GM21381 (cell line): ENCODE measurements around the gene NSMCE4A.
"Not testable (repeated sequence)": the region's sequence is repeated elsewhere in the genome, so short reads cannot be mapped to it uniquely, and the experiment has no call there.

ENCODE experiments used
- ATAC-seq: cut with Tn5 transposase; IDR thresholded peaks from one replicate; pipeline ENCODE4 v1.9.1; 2021; ENCODE audit warnings: mild to moderate bottlenecking, moderate library complexity; ENCODE audit not compliant: unreplicated experiment

The NSMCE4A gene

GRCh38 chr10:121974535-121975294, at the start of gene NSMCE4A:
Gene NSMCE4A (minus strand): TSS chr10:121975217. CDS start chr10:121975165, 52 bp downstream.
- peak; percentile 82 for ATAC-seq

- not testable (repeated sequence) for ATAC-seq
These were observed 48.2 kb upstream of the NSMCE4A start for GRCh38 chr10:122023257-122023656.

GRCh38 chr10:122022276-122022675, 47.3 kb upstream of the NSMCE4A start:
- no peak for ATAC-seq

- ATAC-seq: no peak
These were observed 46.8 kb upstream of the NSMCE4A start for GRCh38 chr10:122021828-122022227.

GRCh38 chr10:122021379-122021778, 46.4 kb upstream of the NSMCE4A start:
- no peak for ATAC-seq

GRCh38 chr10:122020226-122020625, 45.2 kb upstream of the NSMCE4A start:
- no peak for ATAC-seq

- ATAC-seq: no peak
These were observed 44.5 kb upstream of the NSMCE4A start for GRCh38 chr10:122019414-122019975.

GRCh38 chr10:122018951-122019413, 44.0 kb upstream of the NSMCE4A start:
- no peak for ATAC-seq

GRCh38 chr10:122018491-122018890, 43.5 kb upstream of the NSMCE4A start:
- ATAC-seq: no peak

GRCh38 chr10:122017926-122018325, 42.9 kb upstream of the NSMCE4A start:
- ATAC-seq: not testable (repeated sequence)

GRCh38 chr10:122014652-122015248, 39.7 kb upstream of the NSMCE4A start:
- no peak for ATAC-seq

GRCh38 chr10:122013311-122013780, 38.3 kb upstream of the NSMCE4A start:
- ATAC-seq: no peak

GRCh38 chr10:122012731-122013130, 37.7 kb upstream of the NSMCE4A start:
- no peak for ATAC-seq

GRCh38 chr10:122010405-122011050, 35.5 kb upstream of the NSMCE4A start:
- ATAC-seq: no peak

- no peak for ATAC-seq
These were observed 32.4 kb upstream of the NSMCE4A start for GRCh38 chr10:122007415-122007814.

- ATAC-seq: no peak
These were observed 26.7 kb upstream of the NSMCE4A start for GRCh38 chr10:122001698-122002097.

- ATAC-seq: no peak
These were observed 24.3 kb upstream of the NSMCE4A start for GRCh38 chr10:121999301-121999700.

GRCh38 chr10:121998462-121998861, 23.4 kb upstream of the NSMCE4A start:
- no peak for ATAC-seq

GRCh38 chr10:121994429-121994941, 19.5 kb upstream of the NSMCE4A start:
- ATAC-seq: no peak

- ATAC-seq: not testable (repeated sequence)
These were observed 16.7 kb upstream of the NSMCE4A start for GRCh38 chr10:121991727-121992126.

- no peak for ATAC-seq
These were observed 15.1 kb upstream of the NSMCE4A start for GRCh38 chr10:121990015-121990677.
